Fibroblast of lung (primary cell): ENCODE results near the gene NOL12.

ENCODE experiments used
- CTCF ChIP-seq, 2 donors: IDR thresholded peaks in 1 of 2; conservative IDR thresholded peaks in 1 of 2; 1 replicate in 1 of 2; 2 replicates in 1 of 2; pipeline ENCODE4 v1.5.1; 2011 to 2012; ENCODE audit warnings: low read length in 2 of 2, control low read depth in 1 of 2, inconsistent platforms in 1 of 2, low read depth in 1 of 2, mild to moderate bottlenecking in 1 of 2
- EZH2 ChIP-seq: IDR thresholded peaks from 2 replicates; pipeline ENCODE4 v1.5.1; 2012; ENCODE audit warnings: low read length, control low read depth, mild to moderate bottlenecking; ENCODE audit errors: missing control alignments

- no peak for TF ChIP-seq CTCF (conservative IDR thresholded peaks at IDR 0.05 in 1 of 2, IDR thresholded peaks at IDR 0.05 in 1 of 2; ENCODE audit: low read depth in 1 of 2, low read length in 2 of 2)
- no peak for TF ChIP-seq EZH2
Measured at GRCh38 chr22:37732699-37733607, 46.8 kb downstream of the NOL12 start.
